NB4 (cell line): ENCODE results near the gene HDHD3.

Source experiments
- DNase-seq: peaks from one replicate; pipeline ENCODE4 v3.0.0; 2010; ENCODE audit warnings: low read depth
- H3K4me3 ChIP-seq: one replicate; pipeline ENCODE4 v1.5.1; 2011; ENCODE audit warnings: mild to moderate bottlenecking, low read depth, low read length, moderate library complexity
- MYC ChIP-seq: IDR thresholded peaks from 2 replicates; pipeline ENCODE4 v1.6.1; 2011; ENCODE audit warnings: low read depth, low read length
- POLR2A ChIP-seq: IDR thresholded peaks from 2 replicates; pipeline ENCODE4 v1.6.1; 2011; ENCODE audit warnings: mild to moderate bottlenecking; ENCODE audit not compliant: insufficient read length; ENCODE audit errors: extremely low read depth
- TF ChIP-seq, protein P1 (sequence below): IDR thresholded peaks from 2 replicates; pipeline ENCODE4 v1.6.1; 2011; ENCODE audit warnings: low read depth, low read length
- TF ChIP-seq, protein P2 (sequence below): IDR thresholded peaks from one replicate; pipeline ENCODE4 v1.5.1; 2012; ENCODE audit warnings: low read depth, low read length

HDHD3 gene

DNA sequence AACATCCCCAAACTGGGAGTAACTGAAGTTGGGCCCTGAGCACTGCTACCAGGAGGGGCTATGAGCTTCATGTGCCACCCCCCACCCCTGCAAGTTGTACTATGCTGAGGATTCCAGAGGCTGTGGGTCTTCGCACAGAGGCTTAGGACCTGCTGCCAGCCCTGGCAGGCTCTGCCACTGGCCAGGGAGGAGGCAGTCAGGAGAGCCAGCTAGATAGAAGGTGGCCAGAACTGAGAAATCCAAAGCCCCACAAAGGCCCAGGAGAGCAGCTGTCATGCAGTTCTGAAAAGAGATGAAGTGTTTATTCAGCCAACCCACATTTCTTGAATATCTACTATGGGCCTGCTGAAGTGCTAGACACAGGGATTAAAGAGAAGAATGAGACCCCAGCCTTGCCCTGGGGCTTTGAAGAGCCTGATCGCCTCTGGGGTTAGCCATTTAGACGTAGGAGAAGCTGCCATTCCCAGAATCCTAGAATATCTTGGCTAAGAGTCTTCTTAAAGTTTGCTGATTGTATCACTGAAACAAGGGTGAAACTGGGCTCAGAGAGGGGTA is 22.9 kb upstream of the HDHD3 start:
- no peak for DNase-seq
- TF ChIP-seq, protein P1, sequence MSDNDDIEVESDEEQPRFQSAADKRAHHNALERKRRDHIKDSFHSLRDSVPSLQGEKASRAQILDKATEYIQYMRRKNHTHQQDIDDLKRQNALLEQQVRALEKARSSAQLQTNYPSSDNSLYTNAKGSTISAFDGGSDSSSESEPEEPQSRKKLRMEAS = no peak
- TF ChIP-seq, protein P2, sequence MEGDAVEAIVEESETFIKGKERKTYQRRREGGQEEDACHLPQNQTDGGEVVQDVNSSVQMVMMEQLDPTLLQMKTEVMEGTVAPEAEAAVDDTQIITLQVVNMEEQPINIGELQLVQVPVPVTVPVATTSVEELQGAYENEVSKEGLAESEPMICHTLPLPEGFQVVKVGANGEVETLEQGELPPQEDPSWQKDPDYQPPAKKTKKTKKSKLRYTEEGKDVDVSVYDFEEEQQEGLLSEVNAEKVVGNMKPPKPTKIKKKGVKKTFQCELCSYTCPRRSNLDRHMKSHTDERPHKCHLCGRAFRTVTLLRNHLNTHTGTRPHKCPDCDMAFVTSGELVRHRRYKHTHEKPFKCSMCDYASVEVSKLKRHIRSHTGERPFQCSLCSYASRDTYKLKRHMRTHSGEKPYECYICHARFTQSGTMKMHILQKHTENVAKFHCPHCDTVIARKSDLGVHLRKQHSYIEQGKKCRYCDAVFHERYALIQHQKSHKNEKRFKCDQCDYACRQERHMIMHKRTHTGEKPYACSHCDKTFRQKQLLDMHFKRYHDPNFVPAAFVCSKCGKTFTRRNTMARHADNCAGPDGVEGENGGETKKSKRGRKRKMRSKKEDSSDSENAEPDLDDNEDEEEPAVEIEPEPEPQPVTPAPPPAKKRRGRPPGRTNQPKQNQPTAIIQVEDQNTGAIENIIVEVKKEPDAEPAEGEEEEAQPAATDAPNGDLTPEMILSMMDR = no peak
- no peak for TF ChIP-seq POLR2A
- TF ChIP-seq MYC = no peak
- no peak overlapping the region for H3K4me3 ChIP-seq

GRCh38 chr9:113398796-113399195 is 22.0 kb upstream of the HDHD3 start:
- no peak for DNase-seq
- TF ChIP-seq, protein P1 = no peak
- TF ChIP-seq MYC (no peak), POLR2A (no peak)
- TF ChIP-seq, protein P2 = no peak
- H3K4me3 ChIP-seq = no peak overlapping the region

DNA sequence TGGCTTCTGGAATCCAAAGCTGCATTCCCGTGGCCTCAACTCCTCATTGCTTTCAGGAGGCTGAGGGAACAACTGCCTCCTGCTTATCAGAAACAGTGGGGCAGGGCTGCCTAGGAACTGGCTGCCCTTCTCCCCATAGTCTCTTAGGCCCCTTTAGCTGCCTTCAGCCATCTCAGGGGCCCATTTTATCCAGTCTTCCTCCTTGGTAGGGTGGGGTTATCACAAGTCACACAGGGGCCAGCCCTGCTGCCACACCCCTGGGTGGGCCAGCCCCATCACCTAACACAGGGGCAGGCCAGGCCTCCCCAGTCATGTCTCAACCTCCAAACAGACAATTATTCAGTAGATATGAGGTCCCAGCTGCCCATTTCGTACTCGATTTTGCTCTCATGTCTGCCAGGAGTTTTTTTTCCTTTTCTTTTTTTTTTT is 20.4 kb upstream of the HDHD3 start:
- no peak overlapping the region for H3K4me3 ChIP-seq
- no peak for DNase-seq
- TF ChIP-seq MYC (no peak), POLR2A (no peak)
- TF ChIP-seq, protein P2 = no peak
- TF ChIP-seq, protein P1 = no peak

GRCh38 chr9:113395000-113395861 is 18.4 kb upstream of the HDHD3 start:
- H3K4me3 ChIP-seq = no peak overlapping the region
- no peak for TF ChIP-seq MYC
- TF ChIP-seq, protein P1 = no peak
- TF ChIP-seq, protein P2 = no peak
- no peak for TF ChIP-seq POLR2A

GRCh38 chr9:113393281-113393680 is 16.5 kb upstream of the HDHD3 start:
- no peak for DNase-seq
- no peak overlapping the region for H3K4me3 ChIP-seq
- no peak for TF ChIP-seq POLR2A
- TF ChIP-seq, protein P2 = no peak
- TF ChIP-seq MYC = no peak

More at GRCh38 chr9:113395000-113395861, 18.4 kb upstream of the HDHD3 start:
- DNase-seq = no peak
